HG03432 (cell line): Measurements from ENCODE around the gene CHD3.
A peak's percentile ranks its signal among the peaks of the same experiment; 100 is the strongest.

ENCODE experiments used
- ATAC-seq: cut with Tn5 transposase; IDR thresholded peaks from one replicate; pipeline ENCODE4 v1.9.1; 2021; ENCODE audit warnings: mild to moderate bottlenecking, moderate library complexity; ENCODE audit not compliant: unreplicated experiment

CHD3 gene

GRCh38 chr17:7864995-7865650 lies 23.5 kb upstream of the CHD3 start:
- ATAC-seq, result no peak

- ATAC-seq, result no peak
These were observed 20.7 kb upstream of the CHD3 start for GRCh38 chr17:7867881-7868329.

- no peak for ATAC-seq
These were observed 15.5 kb upstream of the CHD3 start for GRCh38 chr17:7873051-7873450.

GRCh38 chr17:7875804-7876370 lies 12.7 kb upstream of the CHD3 start:
- no peak for ATAC-seq

- ATAC-seq, result no peak
These were observed 10.4 kb upstream of the CHD3 start for GRCh38 chr17:7878234-7878633.

- ATAC-seq, result no peak
These were observed 8.3 kb upstream of the CHD3 start for GRCh38 chr17:7880076-7880868.

- ATAC-seq, result no peak
These were observed 7.1 kb upstream of the CHD3 start for GRCh38 chr17:7881276-7882054.

GRCh38 chr17:7882068-7882467 lies 6.5 kb upstream of the CHD3 start:
- no peak for ATAC-seq

- ATAC-seq, result no peak
These were observed 6.0 kb upstream of the CHD3 start for GRCh38 chr17:7882629-7883028.

- no peak for ATAC-seq
These were observed 4.7 kb upstream of the CHD3 start for GRCh38 chr17:7883781-7884386.

GRCh38 chr17:7884581-7885366 lies 3.8 kb upstream of the CHD3 start:
- ATAC-seq, result peak; percentile 19

GRCh38 chr17:7885367-7886226 lies 3.0 kb upstream of the CHD3 start:
- ATAC-seq, result peak; percentile 31

GRCh38 chr17:7886227-7887037 lies 2.2 kb upstream of the CHD3 start:
- no peak for ATAC-seq

GRCh38 chr17:7887038-7887481 lies 1.5 kb upstream of the CHD3 start:
- no peak for ATAC-seq

GRCh38 chr17:7887482-7888183 lies 956 bp upstream of the CHD3 start:
- peak; percentile 49 for ATAC-seq

- no peak for ATAC-seq
These were observed 772 bp downstream of the CHD3 start for GRCh38 chr17:7889166-7889955.
